Measurements from ENCODE around the gene PRDM12.

The PRDM12 gene

GRCh38 chr9:130732136-130732535 lies 67.7 kb downstream of the PRDM12 start:
- DNase-seq: no peak

Measured in stimulated activated naive CD4-positive, alpha-beta T cell treated with Interleukin-2 at 50 U/mL for 16 hours (primary cell).